ENCODE data around the gene GATA2. TPM values are rescaled to one million over a fixed set of nuclear protein-coding genes. Genes with fewer than 3 reads are reported as not detected.

Gene GATA2
- total RNA-seq, 2 experiments from 2014 or later: 0.16 to 0.17 TPM

DNA sequence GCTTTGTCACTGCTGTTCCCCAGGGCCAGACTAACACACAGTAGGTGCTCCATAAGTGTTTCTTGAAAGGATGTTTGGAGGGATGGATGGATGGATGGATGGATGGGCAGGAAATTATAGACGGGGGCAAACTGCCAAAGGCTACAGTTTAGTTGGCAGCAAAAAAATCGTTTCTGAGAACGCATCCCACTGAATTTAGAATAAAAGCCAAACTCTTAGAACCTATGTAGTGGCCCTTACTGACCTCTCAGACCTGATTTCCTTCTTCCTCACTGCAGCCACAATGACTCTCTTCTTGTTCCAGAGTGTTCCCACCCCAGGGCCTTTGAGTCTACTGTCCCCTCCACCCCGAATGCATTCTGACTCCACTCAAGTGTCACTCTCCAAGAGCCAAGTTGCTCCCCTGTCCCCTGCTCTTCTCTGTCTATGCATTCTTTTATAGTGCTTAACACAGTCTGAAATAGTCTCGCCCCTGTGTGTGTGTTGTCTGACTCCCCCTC, 5.2 kb upstream of the GATA2 start:
- Histone ChIP-seq H3K36me3 (ENCODE audit: insufficient read depth, low read length) (no peaks in the 10 kb centered on the region), H3K27me3 (ENCODE audit: control insufficient read depth in 1 of 2, insufficient read depth in 2 of 2, low read length in 2 of 2) (peaks cover 42 to 57% of the 10 kb centered on the region in 2 experiments), H3K4me1 (ENCODE audit: insufficient read depth, low read length) (peaks cover 12% of the 10 kb centered on the region), H3K9me3 (ENCODE audit: control insufficient read depth in 1 of 2, insufficient read depth in 1 of 2, low read length in 2 of 2) (peaks cover 0 to 12% of the 10 kb centered on the region in 2 experiments), H3K27ac (ENCODE audit: low read depth in 1 of 2, low read length in 2 of 2) (no peak overlapping the region), H3K4me3 (ENCODE audit: low read length) (no peak overlapping the region)
- no peak for ATAC-seq (ENCODE audit: poor library complexity)
- no peak for DNase-seq
- ChIA-PET CTCF (interaction anchor here (1.4 kb wide), 1 partner anchor 71 kb away, joined by 12 read pairs; no protein-coding TSS in a partner anchor), POLR2A (interaction anchor here (1.6 kb wide), 1 partner anchor 14 kb away, joined by 4 read pairs; no protein-coding TSS in a partner anchor)
- Mint-ChIP-seq H3K27ac (no peak overlapping the region), H3K4me3 (peak overlapping the region; percentile 64), H3K4me1 (ENCODE audit: low read depth) (peaks cover 10% of the 10 kb centered on the region), H3K27me3 (peaks cover 83% of the 10 kb centered on the region), H3K36me3 (ENCODE audit: low read depth) (no peaks in the 10 kb centered on the region), H3K9me3 (no peaks in the 10 kb centered on the region)
- no peak for TF ChIP-seq CTCF (IDR thresholded peaks at IDR 0.05)
- intact Hi-C loops (cut with DNase I, micrococcal nuclease): loop anchor here (1.0 to 10.0 kb wide), 10 partner anchors 72 to 423 kb away; no protein-coding TSS in a partner anchor

DNA sequence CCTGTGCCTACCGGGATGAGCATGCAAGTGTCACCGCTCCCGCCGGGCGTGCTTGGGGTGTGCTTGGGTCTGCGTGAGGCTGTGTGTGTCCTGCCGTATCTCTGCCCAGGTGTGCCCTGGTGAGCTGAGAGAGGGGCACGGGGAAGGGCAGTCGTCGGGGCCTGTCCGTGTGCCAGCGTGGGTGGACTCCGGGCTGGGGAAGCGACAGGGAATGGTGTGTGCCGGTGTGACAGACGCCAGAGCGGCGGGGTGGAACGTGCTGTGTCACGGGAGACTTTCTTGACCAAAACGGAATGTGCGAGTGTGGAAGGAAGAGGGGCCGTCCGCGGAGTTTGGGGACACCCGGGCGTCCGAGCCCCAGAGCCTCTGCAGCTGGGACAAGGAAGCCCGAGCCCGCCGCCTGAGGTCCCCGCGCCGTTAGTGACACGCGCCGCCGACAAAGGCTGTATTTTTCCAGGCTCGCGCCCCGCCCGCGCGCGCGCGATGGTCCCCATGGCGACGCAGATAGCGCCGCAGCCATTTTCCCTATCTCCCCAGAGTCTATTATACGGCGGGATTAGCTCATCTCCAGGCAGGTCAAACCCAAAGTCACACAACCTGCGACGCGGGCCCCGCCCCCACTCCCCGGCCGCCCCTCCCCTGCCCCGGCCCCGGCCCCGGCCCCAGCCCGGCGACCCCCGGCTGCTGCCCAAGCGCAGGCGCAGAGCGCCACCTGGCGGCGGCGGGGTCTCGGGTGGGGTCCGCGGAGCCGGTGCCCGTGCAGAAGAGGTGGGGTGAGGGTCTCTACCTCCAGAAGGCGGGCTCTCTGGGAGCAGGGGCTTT, 4.5 kb upstream of the GATA2 start:
- POLR2A ChIA-PET: no interaction called here
- H3K4me3 Mint-ChIP-seq: peak overlapping the region; percentile 84
- Histone ChIP-seq H3K27ac (ENCODE audit: low read depth in 1 of 2, low read length in 2 of 2) (no peak overlapping the region), H3K4me3 (ENCODE audit: low read length) (peak overlapping the region; percentile 52), H3K9me3 (ENCODE audit: control insufficient read depth in 1 of 2, insufficient read depth in 1 of 2, low read length in 2 of 2) (peaks cover 0 to 12% of the 10 kb centered on the region in 2 experiments), H3K36me3 (ENCODE audit: insufficient read depth, low read length) (no peaks in the 10 kb centered on the region), H3K27me3 (ENCODE audit: control insufficient read depth in 1 of 2, insufficient read depth in 2 of 2, low read length in 2 of 2) (peaks cover 44 to 61% of the 10 kb centered on the region in 2 experiments), H3K4me1 (ENCODE audit: insufficient read depth, low read length) (peaks cover 19% of the 10 kb centered on the region)
- H3K27ac Mint-ChIP-seq: no peak overlapping the region
- ATAC-seq (ENCODE audit: poor library complexity) (peak; percentile 76), DNase-seq (peak; percentile 48 to 81 (median 59))
- H3K36me3 Mint-ChIP-seq (ENCODE audit: low read depth): no peaks in the 10 kb centered on the region
- H3K9me3 Mint-ChIP-seq: no peaks in the 10 kb centered on the region
- intact Hi-C loops (cut with DNase I, micrococcal nuclease): loop anchor here (1.0 to 10.0 kb wide), 10 partner anchors 71 to 423 kb away; no protein-coding TSS in a partner anchor
- H3K4me1 Mint-ChIP-seq (ENCODE audit: low read depth): peaks cover 10% of the 10 kb centered on the region
- CTCF ChIA-PET: interaction anchor here (0.6 to 1.4 kb wide), 2 partner anchors 14 to 71 kb away, joined by 3 to 12 read pairs; no protein-coding TSS in a partner anchor
- H3K27me3 Mint-ChIP-seq: peaks cover 78% of the 10 kb centered on the region
- peak; percentile 38 for TF ChIP-seq CTCF (IDR thresholded peaks at IDR 0.05)

GRCh38 chr3:128496602-128497304, 3.8 kb upstream of the GATA2 start:
- Histone ChIP-seq H3K27ac (ENCODE audit: low read depth in 1 of 2, low read length in 2 of 2) (no peak overlapping the region), H3K4me3 (ENCODE audit: low read length) (no peak overlapping the region), H3K9me3 (ENCODE audit: control insufficient read depth in 1 of 2, insufficient read depth in 1 of 2, low read length in 2 of 2) (peaks cover 0 to 15% of the 10 kb centered on the region in 2 experiments), H3K36me3 (ENCODE audit: insufficient read depth, low read length) (no peaks in the 10 kb centered on the region), H3K4me1 (ENCODE audit: insufficient read depth, low read length) (peaks cover 27% of the 10 kb centered on the region), H3K27me3 (ENCODE audit: control insufficient read depth in 1 of 2, insufficient read depth in 2 of 2, low read length in 2 of 2) (peaks cover 48 to 69% of the 10 kb centered on the region in 2 experiments)
- Mint-ChIP-seq H3K4me1 (ENCODE audit: low read depth) (peaks cover 15% of the 10 kb centered on the region), H3K27me3 (peaks cover 78% of the 10 kb centered on the region), H3K36me3 (ENCODE audit: low read depth) (no peaks in the 10 kb centered on the region), H3K4me3 (peak overlapping the region; percentile 84), H3K27ac (no peak overlapping the region), H3K9me3 (no peaks in the 10 kb centered on the region)
- ChIA-PET CTCF (interaction anchor here (1.4 kb wide), 1 partner anchor 70 kb away, joined by 12 read pairs; no protein-coding TSS in a partner anchor), POLR2A (no interaction called here)
- intact Hi-C loops (cut with DNase I, micrococcal nuclease): loop anchor here (5.0 to 10.0 kb wide), 6 partner anchors 108 to 419 kb away; no protein-coding TSS in a partner anchor
- peak in 2 of 14 experiments; percentile 14 to 33 for DNase-seq
- no peak for TF ChIP-seq CTCF (IDR thresholded peaks at IDR 0.05)
- no peak for ATAC-seq (ENCODE audit: poor library complexity)

Data from CD4-positive, alpha-beta T cell (primary cell).